Measurements from ENCODE around the gene ST3GAL3.

DNA sequence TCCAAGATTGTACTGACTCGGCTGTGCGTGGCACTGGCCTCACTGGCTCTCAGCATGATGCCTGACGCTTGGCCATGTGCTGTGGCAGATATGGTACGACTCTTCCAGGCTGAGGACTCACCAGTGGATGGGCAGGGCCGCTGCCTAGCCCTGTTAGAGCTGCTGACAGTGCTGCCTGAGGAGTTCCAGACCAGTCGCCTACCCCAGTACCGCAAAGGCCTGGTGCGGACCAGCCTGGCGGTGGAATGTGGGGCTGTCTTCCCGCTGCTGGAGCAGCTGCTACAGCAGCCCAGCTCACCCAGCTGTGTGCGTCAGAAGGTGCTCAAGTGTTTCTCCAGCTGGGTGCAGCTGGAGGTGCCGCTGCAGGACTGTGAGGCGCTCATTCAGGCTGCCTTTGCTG, 242.3 kb downstream of the ST3GAL3 start:
- TF ChIP-seq ZNF274 (IDR thresholded peaks at IDR 0.05; ENCODE audit: low read depth, low read length): no peak
- TF ChIP-seq YY1 (IDR thresholded peaks at IDR 0.05; ENCODE audit: insufficient read depth, insufficient read length): no peak

Data from NT2/D1 (cell line).